ENCODE results near the gene ZDHHC4. TPM values are rescaled to one million over a fixed set of nuclear protein-coding genes. Genes with fewer than 3 reads are reported as not detected.

Gene ZDHHC4
- total and polyA plus RNA-seq, 2 donors (not counting 3 experiments of a cell fraction or from before 2014, with no cell fraction given) = 29.9 to 122 TPM

- ChIA-PET POLR2A (interaction anchor here (0.7 to 1.3 kb wide), 2 partner anchors 31 to 47 kb away, joined by 3 to 4 read pairs; partner anchors contain the start of gene ZNF316), CTCF (interaction anchor here (0.7 to 2.1 kb wide), 10 partner anchors 10 to 268 kb away, joined by 3 to 18 read pairs (median 4); partner anchors contain the start of gene ZDHHC4)
- H3K36me3 ChIP-seq (ENCODE audit: control insufficient read depth in 2 of 2, extremely low read depth in 1 of 2, insufficient read depth in 2 of 2, low read length in 2 of 2) = peaks cover 3 to 12% of the 10 kb centered on the region in 2 experiments
- H3K79me2 ChIP-seq (ENCODE audit: control insufficient read depth, insufficient read depth, low read length) = peaks cover 13% of the 10 kb centered on the region
- no peaks in the 10 kb centered on the region for H4K20me1 ChIP-seq (replicated peaks; ENCODE audit: control insufficient read depth, extremely low read depth, insufficient read depth, low read length)
- H3K9me1 ChIP-seq (replicated peaks; ENCODE audit: control insufficient read depth, extremely low read depth, insufficient read depth, low read length) = no peaks in the 10 kb centered on the region
- peak within 1 kb of the TSS; percentile 66 to 96 (median 70) for H3K4me3 ChIP-seq (replicated peaks in 1 of 3; ENCODE audit: insufficient read depth in 1 of 3, low read depth in 1 of 3, low read length in 3 of 3)
- FAIRE-seq = peak; percentile 90
- H3K27ac ChIP-seq (ENCODE audit: insufficient read depth, low read depth, low read length) = peak within 1 kb of the TSS; percentile 60
- no peaks in the 10 kb centered on the region for H3K9me3 ChIP-seq (replicated peaks; ENCODE audit: control insufficient read depth, insufficient read depth, low read length)
- H3K4me2 ChIP-seq (ENCODE audit: insufficient read depth, low read length) = peak within 1 kb of the TSS; percentile 81
- no TSS peak for BruUV-seq (replicated peaks)
- dilution Hi-C loops (cut with MboI; ENCODE audit: extremely low pct_ligation_motif_present, low sequenced_read_pairs) = no loop called here
- H3K27me3 ChIP-seq (ENCODE audit: control insufficient read depth in 2 of 2, insufficient read depth in 2 of 2, low read length in 2 of 2) = no peaks in the 10 kb centered on the region
- intact Hi-C loops (cut with micrococcal nuclease) = loop anchor here (1.0 to 5.0 kb wide), 4 partner anchors 13 to 267 kb away; partner anchors contain the start of genes ZDHHC4 and ZNF12
- DNase-seq (ENCODE audit: low read depth, low spot score) = peak; percentile 70
- TF ChIP-seq GATA2 (IDR thresholded peaks at IDR 0.05; ENCODE audit: insufficient read depth, insufficient read length, low read depth, low read length) (no peak), MYC (IDR thresholded peaks at IDR 0.05; ENCODE audit: low read depth, low read length) (no peak), JUN (IDR thresholded peaks at IDR 0.05; ENCODE audit: borderline replicate concordance, insufficient read depth, insufficient read length, low read depth) (no peak), FOS (IDR thresholded peaks at IDR 0.05; ENCODE audit: borderline replicate concordance, insufficient read depth, low read length) (no peak), EZH2 (IDR thresholded peaks at IDR 0.05; ENCODE audit: borderline replicate concordance, low read depth, low read length, severe bottlenecking) (no peak), CTCF (IDR thresholded peaks at IDR 0.05; ENCODE audit: extremely low read depth in 1 of 2, insufficient read depth in 1 of 2, low read depth in 1 of 2, low read length in 2 of 2) (peak; percentile 57 to 86), POLR2A (IDR thresholded peaks at IDR 0.05; ENCODE audit: low read depth, low read length) (peak; percentile 94), POLR2AphosphoS5 (IDR thresholded peaks at IDR 0.05; ENCODE audit: insufficient read depth, low read depth, low read length) (peak; percentile 99), MAX (IDR thresholded peaks at IDR 0.05; ENCODE audit: insufficient read depth, insufficient read length) (no peak)
- H3K9ac ChIP-seq (replicated peaks; ENCODE audit: extremely low read depth, insufficient read depth, low read length) = peak within 1 kb of the TSS; percentile 77
- H2AFZ ChIP-seq (ENCODE audit: low read depth, low read length) = peak within 1 kb of the TSS; percentile 92
- peaks cover 12% of the 10 kb centered on the region for H3K4me1 ChIP-seq (ENCODE audit: control insufficient read depth, extremely low read depth, insufficient read depth, low read length)
These were observed 12.8 kb downstream of the ZDHHC4 start, which contains the start of gene INTS15 for GRCh38 chr7:6589829-6590644. TSS of gene INTS15 (plus strand) at chr7:6590021. CDS start at chr7:6590284, 263 bp downstream.

Measured in endothelial cell of umbilical vein (primary cell).